Jurkat, Clone E6-1 (cell line): ENCODE measurements around the gene EGFLAM.
A peak's percentile ranks its signal among the peaks of the same experiment; 100 is the strongest.

Experiments
- DNase-seq: peaks from one replicate; pipeline ENCODE4 v3.0.0-alpha.2; 2011; ENCODE audit warnings: low read depth, low spot score
- H3K4me3 ChIP-seq: 2 replicates; pipeline ENCODE4 v1.5.1; 2011; ENCODE audit warnings: mild to moderate bottlenecking, low read length, control low read depth, moderate library complexity

Gene EGFLAM

GRCh38 chr5:38259809-38260160, 1.4 kb downstream of the EGFLAM start:
- no peak overlapping the region for H3K4me3 ChIP-seq
- no peak for DNase-seq

GRCh38 chr5:38263983-38264382, 5.6 kb downstream of the EGFLAM start:
- H3K4me3 ChIP-seq = no peak overlapping the region

GRCh38 chr5:38265546-38266179, 7.3 kb downstream of the EGFLAM start:
- no peak overlapping the region for H3K4me3 ChIP-seq
- DNase-seq = peak; percentile 48

More at GRCh38 chr5:38263983-38264382, 5.6 kb downstream of the EGFLAM start:
- no peak for DNase-seq

GRCh38 chr5:38267372-38267771, 9.0 kb downstream of the EGFLAM start:
- no peak for DNase-seq
- no peak overlapping the region for H3K4me3 ChIP-seq

GRCh38 chr5:38273626-38274025, 15.3 kb downstream of the EGFLAM start:
- no peak overlapping the region for H3K4me3 ChIP-seq
- DNase-seq = no peak

- no peak overlapping the region for H3K4me3 ChIP-seq
- DNase-seq = no peak
These were observed 16.0 kb downstream of the EGFLAM start for GRCh38 chr5:38274370-38274769.

GRCh38 chr5:38284384-38284783, 26.0 kb downstream of the EGFLAM start:
- no peak for DNase-seq
- H3K4me3 ChIP-seq = no peak overlapping the region

- no peak for DNase-seq
- H3K4me3 ChIP-seq = no peak overlapping the region
These were observed 26.9 kb downstream of the EGFLAM start for GRCh38 chr5:38285226-38285625.

GRCh38 chr5:38286002-38286401, 27.6 kb downstream of the EGFLAM start:
- no peak for DNase-seq

GRCh38 chr5:38287124-38287523, 28.8 kb downstream of the EGFLAM start:
- no peak overlapping the region for H3K4me3 ChIP-seq
- no peak for DNase-seq

More at GRCh38 chr5:38286002-38286401, 27.6 kb downstream of the EGFLAM start:
- H3K4me3 ChIP-seq = no peak overlapping the region

GRCh38 chr5:38289457-38289856, 31.1 kb downstream of the EGFLAM start:
- DNase-seq = no peak
- H3K4me3 ChIP-seq = no peak overlapping the region

GRCh38 chr5:38290028-38290653, 31.8 kb downstream of the EGFLAM start:
- DNase-seq = no peak
- H3K4me3 ChIP-seq = no peak overlapping the region

GRCh38 chr5:38291355-38291754, 33.0 kb downstream of the EGFLAM start:
- no peak overlapping the region for H3K4me3 ChIP-seq
- no peak for DNase-seq

GRCh38 chr5:38292228-38292627, 33.9 kb downstream of the EGFLAM start:
- DNase-seq = peak; percentile 5
- H3K4me3 ChIP-seq = no peak overlapping the region

GRCh38 chr5:38295751-38296150, 37.4 kb downstream of the EGFLAM start:
- H3K4me3 ChIP-seq = no peak overlapping the region
- DNase-seq = no peak

GRCh38 chr5:38297830-38298608, 39.7 kb downstream of the EGFLAM start:
- no peak for DNase-seq
- H3K4me3 ChIP-seq = no peak overlapping the region

GRCh38 chr5:38299585-38299984, 41.2 kb downstream of the EGFLAM start:
- no peak overlapping the region for H3K4me3 ChIP-seq
- DNase-seq = no peak

GRCh38 chr5:38305148-38305547, 46.8 kb downstream of the EGFLAM start:
- no peak for DNase-seq
- no peak overlapping the region for H3K4me3 ChIP-seq

- DNase-seq = no peak
- no peak overlapping the region for H3K4me3 ChIP-seq
These were observed 49.5 kb downstream of the EGFLAM start for GRCh38 chr5:38307845-38308244.

- no peak for DNase-seq
- no peak overlapping the region for H3K4me3 ChIP-seq
These were observed 58.3 kb downstream of the EGFLAM start for GRCh38 chr5:38316544-38317224.
